Cardiac septum (tissue), 1 donor: ENCODE measurements around the gene MGAT1. TPM values are rescaled to one million over a fixed set of nuclear protein-coding genes. Genes with fewer than 3 reads are reported as not detected.
"Not testable (repeated sequence)": the region's sequence is repeated elsewhere in the genome, so short reads cannot be mapped to it uniquely, and the experiment has no call there.

Experiments used
- DNase-seq: peaks from one replicate; pipeline ENCODE4 v3.0.0-alpha.2; 2020; ENCODE audit warnings: low spot score
- intact Hi-C: fragments of 100-400 bp; cut with DNase I; formaldehyde crosslinking; loops from one replicate; pipeline ENCODE4 v1.14.0; 2022
- total RNA-seq: library from RNA; stranded (reverse); fragmentation: NEBNext Ultra II Directional; extraction: Animal tissue kit (Norgen Biotek cat#: 25700); gene quantifications from one replicate; pipeline ENCODE4 v1.2.1, GENCODE V29; 2021
- donor health status: DM: no; HTN: no; CAD: no.

MGAT1 gene
- total RNA-seq, 1 donor from 2014 or later, result 66.0 TPM

DNA sequence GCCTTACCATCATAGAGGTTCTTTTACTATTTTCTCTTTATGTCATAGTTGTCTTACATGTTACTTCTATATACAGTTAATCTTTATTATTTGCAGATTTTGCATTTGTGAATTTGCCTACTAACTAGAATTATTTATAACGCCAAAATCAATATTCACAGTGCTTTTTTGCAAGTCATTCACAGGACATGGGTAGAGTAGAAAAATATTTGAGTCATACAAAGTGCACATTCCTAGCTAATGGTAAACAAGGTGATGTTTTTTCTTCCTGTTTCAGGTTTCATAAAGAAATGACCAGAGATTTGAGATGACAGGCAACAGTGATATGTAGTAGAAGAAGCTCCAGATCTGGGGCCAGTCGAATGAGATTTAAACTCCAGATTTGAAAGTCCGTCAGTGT, 32.8 kb downstream of the MGAT1 start:
- intact Hi-C loops, result no loop called here
- DNase-seq, result no peak

DNA sequence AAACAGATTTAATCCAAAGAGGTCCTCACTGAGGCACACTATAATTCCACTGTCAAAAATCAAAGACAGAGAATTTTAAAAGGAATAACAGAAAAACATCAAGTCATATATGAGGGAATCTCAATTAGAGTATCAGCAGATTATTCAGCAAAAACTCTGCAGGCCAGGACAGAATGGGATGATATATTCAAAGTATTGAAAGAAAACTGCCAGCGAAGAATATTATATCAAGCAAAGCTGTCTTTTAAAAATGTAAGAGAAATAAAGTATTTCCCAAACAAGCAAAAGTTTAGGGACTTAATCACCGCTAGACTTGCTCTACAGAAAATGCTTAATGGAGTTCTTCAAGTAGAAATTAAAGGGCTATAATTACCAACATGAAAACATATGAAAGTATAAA, 47.0 kb downstream of the MGAT1 start:
- intact Hi-C loops, result no loop called here
- no peak for DNase-seq

DNA sequence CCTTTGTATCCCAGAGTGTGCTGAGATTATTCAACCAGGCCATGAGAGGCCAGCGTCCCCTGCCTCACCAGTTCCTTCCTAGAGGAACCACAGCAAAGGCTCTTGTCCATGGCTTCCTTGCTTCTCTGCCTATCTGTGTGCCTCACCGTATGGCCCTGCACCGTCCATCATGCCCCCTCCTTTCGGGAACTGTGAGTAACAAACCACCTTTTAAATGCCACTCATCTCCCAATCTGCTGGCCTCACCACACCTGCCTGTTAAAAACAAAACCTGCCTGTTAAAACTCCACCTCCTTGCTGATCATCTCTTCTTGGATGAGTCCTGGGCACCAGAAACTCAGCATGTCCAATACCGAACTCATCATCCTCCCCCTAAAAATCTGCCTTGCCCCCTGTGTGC, 58.4 kb downstream of the MGAT1 start:
- DNase-seq, result no peak
- intact Hi-C loops, result no loop called here

DNA sequence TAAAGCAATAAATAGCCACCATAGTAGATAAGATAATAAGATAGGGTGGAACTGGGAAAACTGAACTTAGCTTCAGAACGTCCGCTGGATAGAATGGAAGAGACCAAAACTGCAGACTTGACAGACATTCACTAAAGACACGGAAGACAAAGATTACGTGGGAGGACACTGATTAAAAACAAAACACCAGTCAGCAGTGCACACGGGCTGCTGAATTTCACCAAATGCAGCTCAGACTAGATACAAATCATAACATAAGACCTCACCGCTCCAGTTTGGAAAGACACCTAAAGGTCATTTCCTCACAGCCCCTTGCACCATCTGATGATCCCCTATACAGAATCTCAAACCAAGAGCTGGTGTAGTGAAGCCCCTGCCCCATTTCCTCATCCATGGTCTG, 59.9 kb downstream of the MGAT1 start:
- no peak for DNase-seq
- intact Hi-C loops, result no loop called here

DNA sequence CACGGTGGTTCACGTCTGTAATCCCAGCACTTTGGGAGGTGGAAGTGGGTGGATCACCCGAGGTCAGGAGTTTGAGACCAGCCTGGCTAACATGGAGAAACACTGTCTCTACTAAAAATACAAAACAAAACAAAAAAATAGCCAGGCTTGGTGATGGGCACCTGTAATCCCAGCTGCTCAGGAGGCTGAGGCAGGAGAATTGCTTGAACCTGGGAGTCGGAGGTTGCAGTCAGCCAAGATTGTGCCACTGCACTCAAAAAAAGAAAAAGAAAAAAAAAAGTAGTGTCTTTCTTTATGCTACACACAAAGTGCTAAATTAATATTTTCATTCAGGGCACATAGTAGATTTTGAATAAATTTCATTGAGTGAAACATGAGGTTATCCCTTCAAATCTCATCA, 61.7 kb downstream of the MGAT1 start:
- DNase-seq, intact Hi-C loops: not testable (repeated sequence)

DNA sequence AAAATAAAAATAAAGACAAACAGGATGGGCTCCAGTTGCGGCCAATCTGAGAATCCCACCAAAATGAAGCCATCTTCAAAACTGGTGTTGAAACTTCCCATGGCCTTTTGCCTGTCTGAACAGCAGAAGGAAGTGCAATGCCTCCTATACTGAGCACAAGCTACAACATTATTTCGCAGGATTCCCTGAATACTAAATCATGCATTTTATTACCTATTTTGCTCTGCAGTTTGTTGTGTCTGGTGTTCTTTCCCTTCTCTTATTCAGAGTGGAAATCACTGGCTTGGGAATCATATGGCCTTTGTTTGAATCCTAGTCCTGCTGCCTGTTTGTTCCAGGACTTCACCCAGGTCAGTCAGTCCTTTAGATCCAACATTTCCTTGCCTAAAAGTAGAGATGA, 62.6 kb downstream of the MGAT1 start, which contains the start of gene OR2Y1:
TSS of gene OR2Y1 (minus strand) at position 101 of the 400 bp plus-strand sequence. CDS start at position 101, 0 bp downstream.
- intact Hi-C loops, result no loop called here

DNA sequence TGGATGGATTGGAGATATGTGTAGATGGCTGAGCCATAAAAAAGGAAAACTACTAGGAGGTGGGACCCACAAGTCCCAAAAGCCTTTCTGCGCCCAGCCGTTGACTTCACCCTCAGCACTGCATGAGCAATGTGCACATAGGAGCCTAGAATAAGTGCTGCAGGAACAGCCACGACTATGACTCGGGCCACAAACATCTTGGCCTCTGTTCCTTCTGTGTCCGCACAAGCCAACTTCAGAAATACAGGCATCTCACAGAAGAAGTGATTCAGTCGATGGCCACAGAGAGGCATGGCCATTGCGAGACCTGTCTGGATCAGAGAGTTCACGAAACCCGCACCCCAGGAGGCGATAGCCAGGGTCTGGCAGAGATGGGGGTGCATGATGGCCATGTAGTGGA, 63.3 kb downstream of the MGAT1 start:
- intact Hi-C loops, result no loop called here

More for the DNA sequence above, 62.6 kb downstream of the MGAT1 start, which contains the start of gene OR2Y1:
- no peak for DNase-seq

DNA sequence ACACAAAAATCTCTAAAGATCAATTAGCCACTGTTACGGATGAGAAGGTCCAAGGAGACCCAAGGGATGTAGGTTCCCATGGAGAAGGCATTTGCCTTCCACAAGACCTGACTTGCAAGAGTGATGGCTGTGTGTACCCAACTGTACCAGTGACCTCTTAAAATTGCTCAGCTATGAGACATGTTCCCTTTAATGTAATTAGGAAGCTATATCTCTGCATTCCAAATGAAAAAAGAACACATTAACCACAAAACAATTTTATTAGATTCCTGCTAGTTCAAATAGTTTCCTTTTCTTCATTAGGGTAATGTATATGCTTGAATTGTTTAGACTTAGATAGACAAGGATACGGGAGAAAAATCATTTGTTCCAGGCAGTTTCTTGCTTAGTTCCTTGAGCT, 66.1 kb downstream of the MGAT1 start:
- no peak for DNase-seq
- intact Hi-C loops, result no loop called here

More for the DNA sequence above, 63.3 kb downstream of the MGAT1 start:
- no peak for DNase-seq

Other genes with a start within 250 kb of the MGAT1 start
- gene SCGB3A1, start 211.3 kb downstream of the MGAT1 start, total RNA-seq, result not detected
- gene FLT4, start 153.2 kb downstream of the MGAT1 start, total RNA-seq, result 5.8 TPM
- not detected for gene OR2Y1, start 62.7 kb downstream of the MGAT1 start, total RNA-seq
- gene ZFP62, start 58.5 kb upstream of the MGAT1 start, total RNA-seq, result 19.4 TPM
- 0.43 TPM for gene BTNL8, start 96.4 kb upstream of the MGAT1 start, total RNA-seq
- gene BTNL3, start 186.0 kb upstream of the MGAT1 start, total RNA-seq, result not detected
- gene BTNL9, start 237.5 kb upstream of the MGAT1 start, total RNA-seq, result 25.2 TPM